ENCODE measurements around the gene UBN1. TPM values are rescaled to one million over a fixed set of nuclear protein-coding genes. Genes with fewer than 3 reads are reported as not detected.

UBN1 gene
- total RNA-seq, 1 donor from 2014 or later, result 36.1 TPM

GRCh38 chr16:4825196-4825595 lies 22.1 kb upstream of the UBN1 start:
- H3K9me3 ChIP-seq, result no peaks in the 10 kb centered on the region
- no peak overlapping the region for H3K4me3 ChIP-seq
- no peaks in the 10 kb centered on the region for H3K4me1 ChIP-seq
- H3K27ac ChIP-seq, result no peak overlapping the region
- ATAC-seq (no peak), DNase-seq (no peak)
- intact Hi-C loops (cut with DNase I), result no loop called here
- H3K27me3 ChIP-seq (ENCODE audit: low read depth), result no peaks in the 10 kb centered on the region
- TF ChIP-seq, protein P1, sequence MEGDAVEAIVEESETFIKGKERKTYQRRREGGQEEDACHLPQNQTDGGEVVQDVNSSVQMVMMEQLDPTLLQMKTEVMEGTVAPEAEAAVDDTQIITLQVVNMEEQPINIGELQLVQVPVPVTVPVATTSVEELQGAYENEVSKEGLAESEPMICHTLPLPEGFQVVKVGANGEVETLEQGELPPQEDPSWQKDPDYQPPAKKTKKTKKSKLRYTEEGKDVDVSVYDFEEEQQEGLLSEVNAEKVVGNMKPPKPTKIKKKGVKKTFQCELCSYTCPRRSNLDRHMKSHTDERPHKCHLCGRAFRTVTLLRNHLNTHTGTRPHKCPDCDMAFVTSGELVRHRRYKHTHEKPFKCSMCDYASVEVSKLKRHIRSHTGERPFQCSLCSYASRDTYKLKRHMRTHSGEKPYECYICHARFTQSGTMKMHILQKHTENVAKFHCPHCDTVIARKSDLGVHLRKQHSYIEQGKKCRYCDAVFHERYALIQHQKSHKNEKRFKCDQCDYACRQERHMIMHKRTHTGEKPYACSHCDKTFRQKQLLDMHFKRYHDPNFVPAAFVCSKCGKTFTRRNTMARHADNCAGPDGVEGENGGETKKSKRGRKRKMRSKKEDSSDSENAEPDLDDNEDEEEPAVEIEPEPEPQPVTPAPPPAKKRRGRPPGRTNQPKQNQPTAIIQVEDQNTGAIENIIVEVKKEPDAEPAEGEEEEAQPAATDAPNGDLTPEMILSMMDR (IDR thresholded peaks at IDR 0.05), result no peak
- H3K36me3 ChIP-seq, result peaks cover 100% of the 10 kb centered on the region

- Histone ChIP-seq H3K27ac (no peak overlapping the region), H3K27me3 (ENCODE audit: low read depth) (no peaks in the 10 kb centered on the region), H3K9me3 (no peaks in the 10 kb centered on the region), H3K36me3 (peaks cover 100% of the 10 kb centered on the region), H3K4me1 (no peaks in the 10 kb centered on the region), H3K4me3 (no peak overlapping the region)
- TF ChIP-seq, protein P1 (IDR thresholded peaks at IDR 0.05), result no peak
- ATAC-seq (no peak), DNase-seq (no peak)
- intact Hi-C loops (cut with DNase I), result no loop called here
These were observed 20.8 kb upstream of the UBN1 start for GRCh38 chr16:4826526-4826925.

- H3K27me3 ChIP-seq (ENCODE audit: low read depth), result no peaks in the 10 kb centered on the region
- DNase-seq (no peak), ATAC-seq (no peak)
- no peaks in the 10 kb centered on the region for H3K4me1 ChIP-seq
- TF ChIP-seq, protein P1 (IDR thresholded peaks at IDR 0.05), result no peak
- H3K4me3 ChIP-seq, result no peak overlapping the region
- intact Hi-C loops (cut with DNase I), result no loop called here
- H3K27ac ChIP-seq, result no peak overlapping the region
- H3K36me3 ChIP-seq, result peaks cover 100% of the 10 kb centered on the region
- no peaks in the 10 kb centered on the region for H3K9me3 ChIP-seq
These were observed 20.3 kb upstream of the UBN1 start for GRCh38 chr16:4826980-4827379.

DNA sequence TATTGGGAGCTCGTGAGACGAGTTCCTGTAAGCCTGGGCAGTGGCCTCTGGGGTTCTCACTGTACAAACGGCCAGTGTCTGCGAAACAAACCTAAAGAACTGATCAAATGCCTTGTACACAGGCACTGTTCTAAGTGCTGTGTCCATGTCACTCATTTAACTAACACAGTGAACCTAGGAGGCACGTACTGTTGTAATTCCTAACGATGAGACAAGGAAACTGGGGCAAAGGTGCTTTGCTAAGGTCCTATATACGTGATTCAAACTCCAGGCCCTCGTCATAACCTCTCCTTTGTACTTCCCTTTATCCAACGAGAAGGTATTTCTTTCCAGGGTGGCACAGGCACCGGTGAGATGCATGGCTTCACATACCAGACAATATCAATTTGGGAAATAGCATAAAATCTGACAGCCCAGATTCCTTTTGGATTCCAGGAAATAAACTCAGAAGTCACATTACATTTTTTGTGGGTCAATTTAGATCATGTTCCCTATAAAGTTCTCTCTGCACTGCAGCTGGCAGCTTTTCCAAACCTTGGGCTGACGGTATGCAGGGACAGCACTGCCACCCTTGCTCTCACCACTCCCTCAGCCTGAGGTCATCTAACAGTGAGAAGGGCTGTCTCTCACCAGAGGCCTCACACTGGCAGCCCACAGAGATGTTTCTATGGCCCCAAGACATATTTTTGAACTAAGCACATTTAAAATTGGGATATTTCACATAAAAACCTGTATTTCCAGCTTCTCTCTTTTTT lies 18.5 kb upstream of the UBN1 start:
- no peak for ATAC-seq
- no peaks in the 10 kb centered on the region for H3K9me3 ChIP-seq
- no peak for DNase-seq
- intact Hi-C loops (cut with DNase I), result no loop called here
- no peak overlapping the region for H3K4me3 ChIP-seq
- TF ChIP-seq, protein P1 (IDR thresholded peaks at IDR 0.05), result no peak
- no peaks in the 10 kb centered on the region for H3K4me1 ChIP-seq
- no peaks in the 10 kb centered on the region for H3K27me3 ChIP-seq (ENCODE audit: low read depth)
- no peak overlapping the region for H3K27ac ChIP-seq
- peaks cover 95% of the 10 kb centered on the region for H3K36me3 ChIP-seq

DNA sequence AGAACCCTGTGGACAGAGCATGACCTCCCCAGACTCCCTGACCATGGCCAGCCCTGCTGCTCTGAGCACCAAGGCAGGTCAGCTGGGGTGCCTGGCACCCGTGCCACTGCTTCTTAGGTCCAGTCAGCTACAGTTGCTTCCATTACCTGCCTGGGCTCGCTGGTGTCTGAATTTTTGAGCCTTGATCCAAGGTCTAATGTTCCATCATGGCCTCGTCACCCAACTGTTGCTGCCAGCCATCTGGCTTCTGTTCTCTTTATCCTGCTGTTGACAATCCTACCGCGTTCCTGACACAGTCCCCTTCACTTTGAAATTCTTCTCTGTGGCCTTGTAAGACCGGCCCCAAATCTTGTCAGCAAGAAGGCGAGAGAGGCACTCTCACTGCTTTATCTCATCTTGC lies 16.9 kb upstream of the UBN1 start:
- H3K4me3 ChIP-seq, result no peak overlapping the region
- no peaks in the 10 kb centered on the region for H3K9me3 ChIP-seq
- H3K4me1 ChIP-seq, result no peaks in the 10 kb centered on the region
- ATAC-seq (no peak), DNase-seq (no peak)
- TF ChIP-seq, protein P1 (IDR thresholded peaks at IDR 0.05), result no peak
- no peak overlapping the region for H3K27ac ChIP-seq
- no peaks in the 10 kb centered on the region for H3K27me3 ChIP-seq (ENCODE audit: low read depth)
- intact Hi-C loops (cut with DNase I), result no loop called here
- peaks cover 91% of the 10 kb centered on the region for H3K36me3 ChIP-seq

Data from lower lobe of right lung (tissue), 2 donors.